ENCODE data around the gene LRCH1.

Gene LRCH1

GRCh38 chr13:46577696-46578589 lies 25.0 kb downstream of the LRCH1 start:
- TF ChIP-seq, protein P1, sequence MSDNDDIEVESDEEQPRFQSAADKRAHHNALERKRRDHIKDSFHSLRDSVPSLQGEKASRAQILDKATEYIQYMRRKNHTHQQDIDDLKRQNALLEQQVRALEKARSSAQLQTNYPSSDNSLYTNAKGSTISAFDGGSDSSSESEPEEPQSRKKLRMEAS (IDR thresholded peaks at IDR 0.05), result no peak
- TF ChIP-seq REST (IDR thresholded peaks at IDR 0.05; ENCODE audit: low read depth), result no peak
- TF ChIP-seq TEAD4 (IDR thresholded peaks at IDR 0.05), result no peak

- TF ChIP-seq, protein P1 (IDR thresholded peaks at IDR 0.05), result no peak
- TF ChIP-seq TAF1 (IDR thresholded peaks at IDR 0.05; ENCODE audit: low read depth), result no peak
- TF ChIP-seq CEBPB (IDR thresholded peaks at IDR 0.05), result no peak
- no peak for TF ChIP-seq EGR1 (IDR thresholded peaks at IDR 0.05)
- no peak for TF ChIP-seq ZBTB7A (IDR thresholded peaks at IDR 0.05; ENCODE audit: low read depth)
- no peak for TF ChIP-seq REST (IDR thresholded peaks at IDR 0.05; ENCODE audit: low read depth)
- no peak for TF ChIP-seq FOXM1 (IDR thresholded peaks at IDR 0.05; ENCODE audit: borderline replicate concordance, low read depth)
- no peak for TF ChIP-seq USF1 (IDR thresholded peaks at IDR 0.05)
- no peak for TF ChIP-seq YY1 (IDR thresholded peaks at IDR 0.05; ENCODE audit: low read depth)
- TF ChIP-seq CREB1 (IDR thresholded peaks at IDR 0.05; ENCODE audit: low read depth), result no peak
- no peak for TF ChIP-seq EP300 (IDR thresholded peaks at IDR 0.05; ENCODE audit: borderline replicate concordance)
- TF ChIP-seq TCF12 (IDR thresholded peaks at IDR 0.05; ENCODE audit: low read depth), result no peak
- no peak for TF ChIP-seq RAD21 (IDR thresholded peaks at IDR 0.05; ENCODE audit: low read depth)
- no peak for TF ChIP-seq NFIC (IDR thresholded peaks at IDR 0.05)
Measured at GRCh38 chr13:46578590-46578975, 25.6 kb downstream of the LRCH1 start.

DNA sequence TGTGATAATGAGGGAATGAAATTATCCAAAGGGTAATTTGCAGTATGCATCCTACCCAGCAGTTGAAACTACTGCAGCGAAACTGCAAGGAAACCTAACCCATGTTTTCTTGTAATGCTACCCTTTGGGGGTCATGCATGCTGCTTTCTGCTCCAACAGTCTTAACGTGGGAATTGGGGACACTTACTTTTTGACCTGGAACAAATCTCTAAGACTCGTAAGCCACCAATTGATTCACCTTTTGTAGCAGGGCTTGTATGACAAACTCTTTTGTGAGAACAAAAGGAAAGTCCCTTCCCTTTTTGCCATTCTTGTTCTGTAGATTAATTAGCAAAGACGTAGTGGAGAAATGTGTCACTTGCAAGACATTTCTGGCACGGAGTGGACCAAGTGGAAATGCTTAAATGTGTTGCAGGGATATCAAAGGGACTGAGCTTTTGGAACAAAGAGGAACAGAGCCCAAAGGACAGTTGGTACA lies 27.4 kb downstream of the LRCH1 start:
- no peak for TF ChIP-seq CREB1 (IDR thresholded peaks at IDR 0.05; ENCODE audit: low read depth)

DNA sequence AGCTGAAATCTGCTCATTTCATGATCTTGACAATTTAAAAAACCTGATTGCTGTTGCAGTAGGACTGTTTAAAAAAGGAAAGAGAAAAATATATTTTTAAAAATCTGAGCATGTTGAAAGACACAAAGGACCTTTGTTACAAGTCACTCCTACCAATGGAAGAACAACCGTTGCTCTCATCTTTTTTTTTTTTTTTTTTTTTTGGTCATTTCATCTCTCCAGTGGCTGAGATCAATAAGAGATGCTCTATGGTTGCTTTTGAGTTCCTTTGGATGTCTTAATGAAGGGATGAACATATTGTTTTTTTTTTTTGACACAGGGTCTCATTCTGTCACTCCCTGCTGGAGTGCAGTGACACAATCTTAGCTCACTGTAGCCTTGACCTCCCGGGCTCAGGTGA lies 29.2 kb downstream of the LRCH1 start:
- TF ChIP-seq CREB1 (IDR thresholded peaks at IDR 0.05; ENCODE audit: low read depth), result no peak
- no peak for TF ChIP-seq REST (IDR thresholded peaks at IDR 0.05; ENCODE audit: low read depth)
- no peak for TF ChIP-seq EGR1 (IDR thresholded peaks at IDR 0.05)
- TF ChIP-seq FOXM1 (IDR thresholded peaks at IDR 0.05; ENCODE audit: borderline replicate concordance, low read depth), result no peak
- TF ChIP-seq TAF1 (IDR thresholded peaks at IDR 0.05; ENCODE audit: low read depth), result no peak
- TF ChIP-seq ZBTB7A (IDR thresholded peaks at IDR 0.05; ENCODE audit: low read depth), result no peak
- no peak for TF ChIP-seq CEBPB (IDR thresholded peaks at IDR 0.05)
- no peak for TF ChIP-seq RAD21 (IDR thresholded peaks at IDR 0.05; ENCODE audit: low read depth)
- no peak for TF ChIP-seq NFIC (IDR thresholded peaks at IDR 0.05)
- no peak for TF ChIP-seq EP300 (IDR thresholded peaks at IDR 0.05; ENCODE audit: borderline replicate concordance)
- TF ChIP-seq YY1 (IDR thresholded peaks at IDR 0.05; ENCODE audit: low read depth), result no peak
- no peak for TF ChIP-seq TEAD4 (IDR thresholded peaks at IDR 0.05)
